GM12891 (cell line): ENCODE measurements around the gene SPNS2.

Experiments
- POLR2A ChIP-seq: IDR thresholded peaks from 2 replicates; pipeline ENCODE4 v1.6.1; 2011; ENCODE audit warnings: low read depth, low read length, control low read depth
- POLR2AphosphoS5 ChIP-seq: IDR thresholded peaks from 2 replicates; pipeline ENCODE4 v1.6.1; 2011; ENCODE audit warnings: low read depth, low read length, control low read depth
- TAF1 ChIP-seq: IDR thresholded peaks from 2 replicates; pipeline ENCODE4 v1.6.1; 2011; ENCODE audit warnings: low read depth, low read length, control low read depth

GRCh38 chr17:4483012-4483840 lies 15.5 kb upstream of the SPNS2 start:
- TF ChIP-seq POLR2AphosphoS5 (no peak), POLR2A (no peak), TAF1 (no peak)
